Effector CD4-positive, alpha-beta T cell (primary cell): Measurements from ENCODE around the gene ZNF639.

Experiments
- DNase-seq: peaks from one replicate; pipeline ENCODE4 v3.0.0-alpha.2; 2020

ZNF639 gene

DNA sequence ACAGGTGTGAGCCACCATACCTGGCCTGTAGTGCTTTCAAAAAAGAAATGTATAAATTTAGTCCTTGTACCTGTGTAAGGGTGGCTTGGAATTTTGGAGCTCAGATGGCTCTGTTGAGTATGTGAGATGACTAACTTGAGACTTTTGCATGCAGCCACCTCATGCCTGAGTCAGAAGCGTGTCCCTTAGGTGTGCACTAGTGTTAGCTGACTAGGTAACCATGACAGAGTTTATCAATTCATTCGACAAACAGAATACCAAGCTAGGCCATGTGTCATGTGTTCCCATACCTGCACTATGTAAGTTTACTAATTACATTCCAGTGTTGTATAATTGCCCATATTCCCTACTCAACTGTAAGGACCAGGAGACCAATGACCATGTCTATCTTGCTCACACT lies 4.0 kb upstream of the ZNF639 start:
- no peak for DNase-seq

DNA sequence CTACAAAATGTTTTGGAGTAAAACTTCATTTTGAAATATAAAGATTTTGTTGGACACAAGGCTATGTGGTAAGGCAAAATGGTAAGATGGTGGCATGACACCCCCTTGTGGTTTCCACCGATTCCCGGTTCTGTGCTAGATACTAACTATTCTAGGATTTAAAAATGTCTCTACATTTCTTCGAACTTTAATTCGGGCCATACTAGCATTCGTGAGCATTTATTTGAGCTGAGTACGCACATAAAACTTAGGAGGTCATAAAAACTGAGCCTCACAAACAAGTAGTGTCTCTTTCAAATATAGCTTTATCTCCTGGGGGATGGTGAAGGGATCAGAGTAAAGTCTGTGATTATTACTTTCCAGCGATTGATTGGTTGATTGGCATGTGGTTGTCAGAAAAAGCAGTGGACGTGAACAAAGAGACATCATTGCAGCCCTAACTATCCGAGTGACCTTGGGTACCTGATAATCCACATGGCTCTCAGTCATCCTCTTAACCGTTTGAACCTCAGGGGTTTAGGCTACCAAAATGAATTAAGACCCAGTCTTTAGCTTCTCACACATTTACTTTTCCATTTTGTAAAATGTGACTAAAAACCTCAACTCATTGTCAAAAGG lies 1.1 kb upstream of the ZNF639 start:
- no peak for DNase-seq

DNA sequence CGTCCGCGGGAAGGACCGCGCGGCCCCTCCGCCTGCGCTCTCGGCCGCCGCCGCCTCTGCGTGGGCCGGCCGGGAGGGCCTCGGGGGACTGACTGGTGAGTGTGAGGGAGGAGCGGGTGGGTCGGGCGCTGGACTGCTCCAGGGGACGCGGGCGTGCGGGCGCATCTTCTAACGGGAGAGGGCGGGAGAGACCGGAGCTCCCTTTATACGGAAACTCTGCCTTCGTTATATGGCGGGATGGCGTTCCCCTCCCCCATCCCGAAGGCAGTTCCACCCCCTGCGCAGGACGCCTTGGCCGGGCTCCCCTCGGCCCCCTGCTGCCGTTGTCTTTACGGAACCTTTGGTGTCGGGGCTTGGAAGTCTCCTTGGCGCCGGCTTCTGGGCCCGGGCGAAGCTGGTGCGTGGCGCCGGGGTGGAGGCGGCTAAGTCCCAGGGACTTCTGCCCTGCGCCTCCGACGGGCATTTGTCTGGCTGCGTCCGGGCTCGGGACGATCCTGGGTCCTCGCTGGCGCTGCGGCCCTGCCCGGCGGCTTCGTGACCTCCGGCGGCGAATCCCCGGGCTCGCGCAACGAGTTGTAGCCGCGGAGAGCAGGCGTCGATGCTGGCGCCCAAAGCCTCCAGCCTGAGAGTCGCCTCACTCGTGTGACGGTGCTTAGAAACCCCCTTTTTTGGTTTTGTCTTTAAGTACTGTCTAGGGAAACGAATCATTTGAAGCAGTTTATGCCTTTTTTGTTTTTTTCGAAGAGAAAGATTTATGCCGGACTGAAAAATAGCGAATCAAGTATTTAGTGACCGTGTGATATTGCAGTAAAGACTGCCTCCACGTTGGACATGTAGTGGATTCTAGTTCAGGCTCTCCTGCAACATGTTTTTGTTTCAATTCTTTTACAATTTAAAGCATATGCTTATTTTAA lies 623 bp downstream of the ZNF639 start:
- DNase-seq, result peak; percentile 42

DNA sequence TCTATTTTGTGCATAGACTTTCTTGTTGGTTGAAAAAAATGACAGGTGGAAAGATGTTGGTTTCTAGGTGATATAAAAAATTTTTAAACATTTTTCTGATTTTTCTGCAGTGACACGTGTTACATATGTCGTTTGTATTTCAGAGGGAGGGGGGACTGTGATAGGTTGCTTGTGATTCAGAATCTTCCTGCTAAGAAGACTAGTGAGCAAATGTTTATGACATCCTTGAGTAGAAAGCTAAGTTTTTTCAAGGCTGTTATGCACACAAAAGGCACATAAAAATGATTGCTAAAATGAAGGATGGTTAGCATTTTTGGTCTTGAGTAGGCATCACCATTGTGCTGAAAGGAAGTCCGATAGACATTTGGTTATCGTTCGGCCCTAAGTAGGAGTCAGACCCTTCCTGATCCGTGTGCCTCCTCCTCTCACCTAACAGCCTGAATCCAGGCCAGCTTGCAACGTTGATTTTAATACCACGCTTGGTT lies 1.5 kb downstream of the ZNF639 start:
- DNase-seq, result no peak

DNA sequence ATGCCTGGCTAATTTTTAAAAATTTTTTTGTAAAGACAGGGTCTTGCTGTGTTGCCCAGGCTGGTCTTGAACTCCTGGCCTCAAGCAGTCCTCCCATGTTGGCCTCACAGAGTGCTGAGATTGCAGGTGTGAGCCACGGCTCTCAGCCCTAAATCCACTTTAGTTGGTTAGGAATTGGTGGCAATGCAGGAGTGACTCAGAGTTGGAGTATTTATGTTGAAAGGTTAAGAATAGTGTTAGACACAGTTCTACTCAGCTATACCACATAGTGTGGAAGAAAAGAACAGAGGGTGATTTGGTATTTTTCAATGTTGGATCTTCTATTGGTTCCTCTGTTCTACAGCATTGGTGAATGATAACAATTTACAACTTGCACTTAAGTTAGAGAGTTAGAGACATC lies 7.6 kb downstream of the ZNF639 start:
- no peak for DNase-seq

DNA sequence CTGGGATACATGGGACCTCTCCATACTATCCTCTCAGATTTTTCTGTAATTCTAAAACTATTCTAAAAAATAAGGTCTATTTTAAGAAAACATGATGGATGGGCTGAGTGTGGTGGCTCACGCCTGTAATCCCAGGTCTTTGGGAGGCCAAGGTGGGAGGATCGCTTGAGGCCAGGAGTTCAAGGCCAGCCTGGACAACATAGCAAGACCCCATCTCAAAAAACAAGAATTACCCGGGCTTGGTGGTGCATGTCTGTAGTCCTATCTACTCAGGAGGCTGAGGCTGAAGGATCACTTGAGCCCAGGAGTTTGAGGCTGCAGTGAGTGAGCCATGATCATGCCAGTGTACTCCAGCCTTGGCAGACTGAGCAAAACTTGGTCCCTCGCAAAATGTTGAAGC lies 9.4 kb downstream of the ZNF639 start:
- no peak for DNase-seq

DNA sequence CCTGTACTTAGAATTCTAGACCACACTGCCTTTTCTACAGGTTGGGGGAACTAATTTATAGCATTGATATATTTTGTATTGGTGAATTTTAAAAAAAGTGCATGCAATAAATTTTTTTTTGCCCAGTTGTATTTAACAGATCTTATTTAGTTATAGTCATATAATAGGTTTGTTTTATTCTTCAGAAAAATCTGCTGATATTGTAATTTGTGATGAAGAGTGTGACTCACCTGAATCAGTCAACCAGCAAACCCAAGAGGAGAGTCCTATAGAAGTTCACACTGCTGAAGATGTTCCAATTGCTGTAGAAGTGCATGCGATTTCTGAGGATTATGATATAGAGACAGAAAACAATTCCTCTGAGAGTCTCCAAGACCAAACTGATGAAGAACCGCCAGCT lies 10.3 kb downstream of the ZNF639 start:
- no peak for DNase-seq

DNA sequence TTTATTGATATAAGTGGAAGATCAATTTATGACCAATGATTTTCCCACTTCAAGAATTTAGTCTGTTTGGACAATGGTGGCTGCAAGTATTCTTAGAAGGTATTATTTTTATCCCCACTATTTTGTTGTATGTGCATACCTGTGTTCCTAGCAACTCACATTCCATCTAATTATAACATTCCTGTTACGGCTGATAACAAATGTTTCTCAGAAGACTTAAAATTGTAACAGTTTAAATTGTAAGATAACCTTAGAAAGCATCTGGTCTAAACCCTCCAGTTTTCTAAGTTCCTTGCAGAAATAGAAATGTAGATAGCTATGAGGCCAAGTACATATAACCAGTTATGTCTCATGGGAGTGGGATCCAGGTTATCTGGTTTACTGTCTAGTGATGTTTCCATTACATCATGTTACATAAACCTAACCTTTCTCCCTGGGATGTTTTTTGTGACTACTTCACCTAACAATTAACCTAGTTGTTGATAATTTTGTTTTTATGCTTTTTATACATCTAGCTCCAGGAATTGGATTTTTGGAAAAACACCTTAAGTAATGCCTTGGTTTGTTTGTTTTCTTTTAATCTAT lies 13.6 kb downstream of the ZNF639 start:
- no peak for DNase-seq

DNA sequence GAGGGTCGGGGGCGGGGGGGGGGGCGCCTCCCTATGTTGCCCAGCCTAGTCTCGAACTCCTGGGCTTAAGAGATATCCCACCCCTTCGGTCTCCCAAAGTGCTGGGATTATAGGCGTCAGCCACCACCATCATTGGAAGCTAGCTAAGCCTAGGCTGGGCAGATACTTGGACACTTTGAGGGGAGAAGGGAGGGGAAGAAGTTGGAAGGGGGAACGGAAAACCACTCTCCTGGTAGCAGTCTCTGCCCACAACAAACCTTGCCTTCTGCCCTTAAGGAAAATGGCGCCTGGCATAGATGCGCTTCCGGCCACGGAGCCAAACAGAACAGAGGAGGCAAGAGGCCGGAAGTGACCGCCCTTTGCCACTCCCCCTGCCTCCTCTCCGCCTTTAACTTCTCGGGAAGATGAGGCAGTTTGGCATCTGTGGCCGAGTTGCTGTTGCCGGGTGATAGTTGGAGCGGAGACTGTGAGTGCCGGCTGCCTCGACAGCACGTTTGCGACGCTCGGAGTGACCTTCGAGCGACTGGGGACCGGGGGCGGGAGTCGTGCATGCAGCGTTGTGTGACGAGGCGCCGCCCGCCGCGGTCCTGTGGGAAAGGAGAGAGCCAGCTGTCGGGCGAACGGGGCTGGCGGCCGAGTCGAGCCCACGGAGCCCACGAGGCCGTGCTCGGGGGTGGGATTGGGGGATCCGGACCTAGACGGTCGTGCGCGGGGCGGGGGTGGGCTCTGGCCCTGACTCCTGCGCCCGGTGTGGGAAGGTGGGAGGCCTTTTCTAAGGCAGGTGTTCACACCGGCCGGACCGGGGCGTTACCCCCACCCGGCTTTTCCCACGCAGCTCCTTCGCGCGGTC lies 24.7 kb downstream of the ZNF639 start, which contains the start of gene MFN1:
MFN1 (plus strand) TSS at position 365 of the 850 bp plus-strand sequence. CDS start 1,143 bp downstream, outside the sequence.
- peak; percentile 83 for DNase-seq

DNA sequence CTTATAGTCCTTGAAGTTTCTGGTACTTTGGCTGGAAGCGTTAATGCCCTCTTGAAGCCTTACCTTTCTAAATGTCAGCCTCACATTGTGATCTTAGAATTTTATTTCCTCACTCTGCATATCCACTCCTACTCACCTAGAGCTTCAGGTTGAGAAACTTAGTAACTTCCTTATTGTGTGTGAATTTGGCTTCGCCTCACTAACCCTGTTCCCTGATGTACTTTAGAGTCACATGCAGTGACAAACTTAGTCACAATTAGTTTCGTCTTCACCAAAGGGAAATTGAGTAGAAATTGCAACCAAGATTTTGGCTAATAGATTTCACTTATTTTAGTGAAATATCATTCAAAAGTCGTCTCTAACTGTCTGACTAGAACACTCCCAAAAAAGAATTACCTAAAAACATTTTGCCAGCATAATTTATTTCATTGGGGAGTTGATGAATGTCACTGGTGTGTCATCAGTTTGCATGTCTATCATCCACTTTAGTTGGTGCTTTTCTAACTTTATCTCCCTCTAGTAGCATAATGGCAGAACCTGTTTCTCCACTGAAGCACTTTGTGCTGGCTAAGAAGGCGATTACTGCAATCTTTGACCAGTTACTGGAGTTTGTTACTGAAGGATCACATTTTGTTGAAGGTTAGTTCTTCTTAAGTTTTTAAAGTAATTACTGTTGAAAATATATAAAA lies 25.6 kb downstream of the ZNF639 start:
- no peak for DNase-seq

DNA sequence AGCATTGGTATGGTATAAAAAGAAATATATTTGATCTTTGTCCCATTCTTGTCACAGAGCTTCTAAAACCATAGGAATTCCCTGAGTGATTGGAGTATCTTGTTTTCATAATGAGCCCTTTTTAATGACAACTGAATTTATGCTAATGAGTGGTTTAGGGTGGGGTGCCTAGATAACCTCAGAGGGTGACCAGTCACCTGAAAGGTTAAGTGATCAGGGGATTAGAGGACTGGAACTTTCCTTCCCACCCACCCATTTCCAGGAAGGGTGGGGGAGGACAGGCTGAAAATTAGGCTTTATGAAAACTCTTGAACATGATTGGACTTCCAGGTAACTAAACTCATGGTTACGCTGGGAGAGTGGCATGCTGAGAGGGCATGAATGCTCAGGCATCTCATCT lies 33.2 kb downstream of the ZNF639 start:
- DNase-seq, result no peak

DNA sequence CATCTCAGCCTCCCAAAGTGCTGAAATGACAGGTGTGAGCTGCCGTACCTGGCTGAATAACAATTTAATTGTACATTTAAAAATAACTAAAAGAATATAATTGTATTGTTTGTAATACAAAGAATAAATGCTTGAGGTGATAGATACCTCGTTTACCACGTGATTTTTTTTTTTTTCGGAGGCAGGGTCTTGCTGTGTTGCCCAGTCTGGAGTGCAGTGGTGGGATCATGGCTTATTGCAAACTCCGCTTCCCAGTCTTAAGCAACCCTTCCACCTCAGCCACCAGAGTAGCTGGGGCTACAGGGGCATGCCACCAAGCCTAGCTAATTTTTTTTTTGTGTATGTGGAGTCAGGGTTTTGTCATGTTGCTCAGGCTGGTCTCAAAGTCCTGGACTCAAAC lies 40.5 kb downstream of the ZNF639 start:
- no peak for DNase-seq

DNA sequence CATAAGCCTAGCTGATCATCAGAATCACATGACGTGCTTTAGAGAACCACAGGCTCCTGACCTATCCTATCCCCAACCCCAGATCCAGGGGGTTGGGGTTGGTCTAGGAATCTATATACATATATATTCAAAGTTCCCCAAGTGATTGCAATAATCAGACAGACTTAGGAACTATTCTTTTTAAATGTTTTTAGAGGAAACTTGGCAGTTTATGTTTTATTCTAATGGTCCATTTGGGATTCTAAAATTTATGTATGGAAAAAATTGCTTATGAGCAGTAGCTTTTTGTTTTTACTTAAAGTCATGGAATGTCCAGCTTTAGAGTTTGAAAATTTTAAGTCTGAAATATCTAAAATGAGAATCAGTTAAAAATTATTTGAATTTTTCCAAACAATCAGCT lies 46.8 kb downstream of the ZNF639 start:
- no peak for DNase-seq

DNA sequence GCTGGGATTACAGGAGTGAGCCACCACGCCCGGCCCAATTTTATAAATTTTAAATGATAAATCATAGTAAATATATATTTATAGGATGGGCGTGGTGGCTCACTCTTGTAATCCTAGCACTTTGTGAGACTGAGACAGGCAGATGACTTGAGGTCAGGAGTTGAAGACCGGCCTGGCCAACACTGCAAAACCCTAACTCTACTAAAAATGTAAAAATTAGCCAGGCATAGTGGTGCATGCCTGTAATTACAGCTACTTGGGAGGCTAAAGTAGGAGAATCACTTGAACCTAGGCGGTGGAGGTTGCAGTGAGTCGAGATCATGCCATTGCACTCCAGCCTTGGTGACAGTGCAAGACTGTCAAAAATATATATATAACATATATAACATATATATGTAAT lies 51.1 kb downstream of the ZNF639 start:
- DNase-seq, result no peak

DNA sequence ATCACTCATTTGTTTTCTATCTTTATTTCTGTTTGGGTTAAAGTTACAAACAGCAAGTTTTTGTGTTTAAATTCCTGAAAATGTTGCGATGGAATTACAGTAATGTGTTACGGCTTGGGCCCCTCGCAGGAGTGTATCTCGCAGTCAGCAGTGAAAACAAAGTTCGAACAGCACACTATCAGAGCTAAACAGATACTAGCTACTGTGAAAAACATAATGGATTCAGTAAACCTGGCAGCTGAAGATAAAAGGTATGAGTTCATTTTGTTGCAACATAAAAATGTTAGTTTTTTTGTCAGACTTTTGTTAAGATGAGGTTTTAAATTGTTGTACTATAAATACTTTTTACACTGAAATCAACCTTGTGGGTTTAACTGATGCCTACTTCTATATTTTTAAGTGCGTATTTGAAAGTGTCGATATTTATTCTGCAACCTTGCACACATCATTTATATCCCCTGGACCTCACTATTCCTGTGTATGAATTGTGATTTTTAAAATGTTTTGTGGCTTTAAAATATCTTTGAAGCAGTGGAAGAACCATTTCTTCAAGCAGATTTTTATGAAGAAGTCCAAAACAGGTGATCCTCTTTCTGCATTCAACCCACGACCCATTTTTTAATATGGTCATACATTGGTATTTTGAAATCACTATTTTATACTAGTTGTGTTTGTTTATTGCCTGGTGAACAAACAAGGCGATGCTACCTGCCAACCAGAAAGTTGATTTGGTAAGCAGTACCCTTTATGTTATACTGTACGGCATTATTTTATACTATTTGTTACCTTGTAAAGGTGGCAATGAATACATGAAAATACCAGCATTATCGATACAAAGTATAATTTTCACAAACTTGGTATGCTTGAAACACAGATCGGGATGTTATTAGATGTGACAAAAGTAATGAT lies 52.5 kb downstream of the ZNF639 start:
- DNase-seq, result no peak

DNA sequence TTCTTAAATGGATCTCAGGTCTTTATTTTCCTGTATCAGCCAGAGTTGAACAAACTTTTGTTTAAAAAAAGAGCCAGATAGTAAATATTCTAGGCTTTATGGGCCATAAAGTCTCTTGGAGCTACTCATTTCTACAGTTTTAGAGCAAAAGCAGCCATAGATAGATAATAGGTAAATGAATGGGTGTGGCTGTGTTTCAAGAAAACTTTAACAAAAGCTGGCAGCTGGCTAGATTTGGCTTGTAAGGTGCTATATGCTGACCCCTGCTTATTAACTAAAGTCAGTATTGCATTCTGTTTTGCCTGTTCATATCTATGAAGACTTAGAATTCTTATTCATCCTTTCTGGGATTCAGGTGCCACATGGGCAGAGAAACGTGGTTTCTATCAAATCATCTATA lies 53.6 kb downstream of the ZNF639 start:
- DNase-seq, result no peak
